ENCODE data around the gene USP13. TPM values are rescaled to one million over a fixed set of nuclear protein-coding genes. Genes with fewer than 3 reads are reported as not detected.

Gene USP13
- total RNA-seq, 3 donors from 2014 or later (not counting 1 experiment from before 2014, with no cell fraction given), result 2.4 to 5.6 (median 3.0) TPM

DNA sequence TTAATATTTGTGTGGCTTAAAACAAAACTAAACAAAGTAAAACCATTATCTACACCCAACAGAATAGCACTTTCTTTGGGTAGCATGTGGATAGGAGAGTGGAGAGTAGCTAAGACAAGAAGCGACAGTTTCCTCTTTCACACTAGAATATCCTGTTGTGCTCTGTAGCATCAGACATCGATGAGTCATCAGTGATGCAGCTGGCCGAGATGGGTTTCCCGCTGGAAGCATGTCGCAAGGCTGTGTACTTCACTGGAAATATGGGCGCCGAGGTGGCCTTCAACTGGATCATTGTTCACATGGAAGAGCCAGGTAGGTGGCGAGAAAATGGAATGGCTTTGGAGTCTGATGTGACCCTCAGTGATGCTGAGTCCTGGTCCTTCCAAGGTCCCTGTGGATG lies 108.1 kb downstream of the USP13 start:
- Histone ChIP-seq H3K4me3 (ENCODE audit: low read length) (no peak overlapping the region), H3K9me3 (ENCODE audit: control insufficient read depth, insufficient read depth, low read length) (no peaks in the 10 kb centered on the region), H3K4me1 (ENCODE audit: control insufficient read depth, insufficient read depth, low read length) (no peaks in the 10 kb centered on the region), H3K27me3 (ENCODE audit: control insufficient read depth, insufficient read depth, low read length) (no peaks in the 10 kb centered on the region), H3K36me3 (ENCODE audit: control insufficient read depth, insufficient read depth, low read length) (peaks cover 4% of the 10 kb centered on the region), H3K27ac (ENCODE audit: low read length) (no peak overlapping the region)
- 88% methylated on average over 8 of the region's 8 CpGs for WGBS (ENCODE audit: insufficient coverage)
- H3K4me1 Mint-ChIP-seq, result no peaks in the 10 kb centered on the region
- TF ChIP-seq, protein P1, sequence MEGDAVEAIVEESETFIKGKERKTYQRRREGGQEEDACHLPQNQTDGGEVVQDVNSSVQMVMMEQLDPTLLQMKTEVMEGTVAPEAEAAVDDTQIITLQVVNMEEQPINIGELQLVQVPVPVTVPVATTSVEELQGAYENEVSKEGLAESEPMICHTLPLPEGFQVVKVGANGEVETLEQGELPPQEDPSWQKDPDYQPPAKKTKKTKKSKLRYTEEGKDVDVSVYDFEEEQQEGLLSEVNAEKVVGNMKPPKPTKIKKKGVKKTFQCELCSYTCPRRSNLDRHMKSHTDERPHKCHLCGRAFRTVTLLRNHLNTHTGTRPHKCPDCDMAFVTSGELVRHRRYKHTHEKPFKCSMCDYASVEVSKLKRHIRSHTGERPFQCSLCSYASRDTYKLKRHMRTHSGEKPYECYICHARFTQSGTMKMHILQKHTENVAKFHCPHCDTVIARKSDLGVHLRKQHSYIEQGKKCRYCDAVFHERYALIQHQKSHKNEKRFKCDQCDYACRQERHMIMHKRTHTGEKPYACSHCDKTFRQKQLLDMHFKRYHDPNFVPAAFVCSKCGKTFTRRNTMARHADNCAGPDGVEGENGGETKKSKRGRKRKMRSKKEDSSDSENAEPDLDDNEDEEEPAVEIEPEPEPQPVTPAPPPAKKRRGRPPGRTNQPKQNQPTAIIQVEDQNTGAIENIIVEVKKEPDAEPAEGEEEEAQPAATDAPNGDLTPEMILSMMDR (IDR thresholded peaks at IDR 0.05), result no peak
- ATAC-seq (no peak), DNase-seq (no peak)
- H3K36me3 Mint-ChIP-seq, result no peaks in the 10 kb centered on the region
- H3K27me3 Mint-ChIP-seq (ENCODE audit: low read depth in 2 of 2), result no peaks in the 10 kb centered on the region
- intact Hi-C loops (cut with micrococcal nuclease), result no loop called here
- H3K9me3 Mint-ChIP-seq, result no peaks in the 10 kb centered on the region
- no peak overlapping the region for H3K27ac Mint-ChIP-seq
- no peak overlapping the region for H3K4me3 Mint-ChIP-seq

DNA sequence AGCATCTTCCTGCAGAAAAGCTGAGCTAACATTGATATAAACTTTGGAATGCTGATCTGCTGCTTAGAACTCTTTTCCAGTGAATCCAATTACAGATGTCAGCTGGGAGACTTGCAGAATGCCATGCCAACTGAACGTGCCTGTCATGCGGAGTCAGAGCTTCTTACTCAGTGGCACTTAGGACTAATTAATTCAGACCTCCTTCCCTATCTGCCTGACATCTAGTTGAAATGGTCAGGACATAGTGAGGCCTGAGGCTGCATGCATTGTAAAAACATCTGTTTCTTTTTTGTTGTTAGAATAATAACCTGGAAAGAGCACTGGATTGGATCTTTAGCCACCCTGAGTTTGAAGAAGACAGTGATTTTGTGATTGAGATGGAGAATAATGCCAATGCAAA lies 112.6 kb downstream of the USP13 start:
- intact Hi-C loops (cut with micrococcal nuclease), result no loop called here
- Mint-ChIP-seq H3K4me3 (no peak overlapping the region), H3K9me3 (no peaks in the 10 kb centered on the region), H3K4me1 (peaks cover 9 to 15% of the 10 kb centered on the region in 2 donors), H3K36me3 (no peaks in the 10 kb centered on the region), H3K27me3 (ENCODE audit: low read depth in 2 of 2) (no peaks in the 10 kb centered on the region), H3K27ac (no peak overlapping the region)
- ATAC-seq (no peak), DNase-seq (no peak)
- 93% methylated on average over 2 of the region's 2 CpGs for WGBS (ENCODE audit: insufficient coverage)
- no peak overlapping the region for H3K4me3 ChIP-seq (ENCODE audit: low read length)
- H3K4me1 ChIP-seq (ENCODE audit: control insufficient read depth, insufficient read depth, low read length), result no peaks in the 10 kb centered on the region
- no peaks in the 10 kb centered on the region for H3K27me3 ChIP-seq (ENCODE audit: control insufficient read depth, insufficient read depth, low read length)
- TF ChIP-seq, protein P1 (IDR thresholded peaks at IDR 0.05), result no peak
- H3K27ac ChIP-seq (ENCODE audit: low read length), result no peak overlapping the region
- peaks cover 2% of the 10 kb centered on the region for H3K36me3 ChIP-seq (ENCODE audit: control insufficient read depth, insufficient read depth, low read length)
- H3K9me3 ChIP-seq (ENCODE audit: control insufficient read depth, insufficient read depth, low read length), result no peaks in the 10 kb centered on the region

- intact Hi-C loops (cut with micrococcal nuclease), result no loop called here
- DNase-seq (no peak), ATAC-seq (no peak)
- Mint-ChIP-seq H3K27me3 (ENCODE audit: low read depth in 2 of 2) (no peaks in the 10 kb centered on the region), H3K27ac (no peak overlapping the region), H3K4me1 (peaks cover 15 to 19% of the 10 kb centered on the region in 2 donors), H3K4me3 (no peak overlapping the region), H3K9me3 (no peaks in the 10 kb centered on the region), H3K36me3 (no peaks in the 10 kb centered on the region)
- no peaks in the 10 kb centered on the region for H3K9me3 ChIP-seq (ENCODE audit: control insufficient read depth, insufficient read depth, low read length)
- no peaks in the 10 kb centered on the region for H3K4me1 ChIP-seq (ENCODE audit: control insufficient read depth, insufficient read depth, low read length)
- H3K27me3 ChIP-seq (ENCODE audit: control insufficient read depth, insufficient read depth, low read length), result no peaks in the 10 kb centered on the region
- no peak overlapping the region for H3K27ac ChIP-seq (ENCODE audit: low read length)
- WGBS (ENCODE audit: insufficient coverage), result 95% methylated on average over 4 of the region's 4 CpGs
- H3K4me3 ChIP-seq (ENCODE audit: low read length), result no peak overlapping the region
- TF ChIP-seq, protein P1 (IDR thresholded peaks at IDR 0.05), result no peak
- peaks cover 2% of the 10 kb centered on the region for H3K36me3 ChIP-seq (ENCODE audit: control insufficient read depth, insufficient read depth, low read length)
Observed at GRCh38 chr3:179766416-179767133, 113.7 kb downstream of the USP13 start.

- 44% methylated on average over 3 of the region's 3 CpGs for WGBS (ENCODE audit: insufficient coverage)
- TF ChIP-seq, protein P1 (IDR thresholded peaks at IDR 0.05), result no peak
- Mint-ChIP-seq H3K27ac (no peak overlapping the region), H3K4me1 (peaks cover 19 to 26% of the 10 kb centered on the region in 2 donors), H3K36me3 (no peaks in the 10 kb centered on the region), H3K4me3 (no peak overlapping the region), H3K9me3 (no peaks in the 10 kb centered on the region), H3K27me3 (ENCODE audit: low read depth in 2 of 2) (no peaks in the 10 kb centered on the region)
- Histone ChIP-seq H3K27ac (ENCODE audit: low read length) (no peak overlapping the region), H3K4me3 (ENCODE audit: low read length) (no peak overlapping the region), H3K27me3 (ENCODE audit: control insufficient read depth, insufficient read depth, low read length) (no peaks in the 10 kb centered on the region), H3K36me3 (ENCODE audit: control insufficient read depth, insufficient read depth, low read length) (no peaks in the 10 kb centered on the region), H3K9me3 (ENCODE audit: control insufficient read depth, insufficient read depth, low read length) (no peaks in the 10 kb centered on the region), H3K4me1 (ENCODE audit: control insufficient read depth, insufficient read depth, low read length) (no peaks in the 10 kb centered on the region)
- intact Hi-C loops (cut with micrococcal nuclease), result no loop called here
- DNase-seq, result no peak
- no peak for ATAC-seq
Observed at GRCh38 chr3:179768080-179768479, 115.2 kb downstream of the USP13 start.
